CD8-positive, alpha-beta memory T cell (primary cell): Measurements from ENCODE around the gene PODXL. TPM values are rescaled to one million over a fixed set of nuclear protein-coding genes. Genes with fewer than 3 reads are reported as not detected.

Experiments
- CTCF ChIA-PET: fragments of 350-600 bp; sonication (Branson Sonifier 250); formaldehyde crosslinking; loops from one replicate; lab custom pipeline; 2021; ENCODE audit warnings: antibody characterized with exemption; lab: Charles Lee
- POLR2A ChIA-PET: fragments of 350-600 bp; sonication (Branson Sonifier 250); formaldehyde crosslinking; loops from one replicate; lab custom pipeline; 2021; ENCODE audit warnings: antibody characterized with exemption; lab: Charles Lee
- DNase-seq, 5 donors: peaks; one replicate each; pipeline versions ENCODE4 v3.0.0 to v3.0.0-alpha.2; 2020 to 2022; ENCODE audit warnings: mixed read lengths in 1 of 5
- H3K27ac ChIP-seq: one replicate; pipeline ENCODE4 v1.7.0; 2013; ENCODE audit warnings: low read depth, mild to moderate bottlenecking, low read length, moderate library complexity
- H3K27me3 ChIP-seq: 2 replicates; pipeline ENCODE4 v1.7.0; 2013; ENCODE audit warnings: low read length, mild to moderate bottlenecking; ENCODE audit not compliant: insufficient read depth, poor library complexity, severe bottlenecking
- H3K36me3 ChIP-seq: 2 replicates; pipeline ENCODE4 v1.7.0; 2013; ENCODE audit warnings: mild to moderate bottlenecking, low read length, moderate library complexity; ENCODE audit not compliant: insufficient read depth
- H3K4me1 ChIP-seq: 2 replicates; pipeline ENCODE4 v1.7.0; 2013; ENCODE audit warnings: mild to moderate bottlenecking, low read length, moderate library complexity; ENCODE audit not compliant: insufficient read depth
- H3K4me3 ChIP-seq: 2 replicates; pipeline ENCODE4 v1.7.0; 2013; ENCODE audit warnings: mild to moderate bottlenecking, low read length
- H3K9me3 ChIP-seq: 2 replicates; pipeline ENCODE4 v1.7.0; 2013; ENCODE audit warnings: mild to moderate bottlenecking, low read length
- H3K27ac Mint-ChIP-seq, 8 donors: one replicate each; pipeline ENCODE4 v1.8.0; 2020 to 2021; ENCODE audit warnings: mixed read lengths in 8 of 8, mild to moderate bottlenecking in 6 of 8, inconsistent platforms in 3 of 8, moderate library complexity in 3 of 8
- H3K27me3 Mint-ChIP-seq, 2 donors: one replicate each; pipeline ENCODE4 v1.8.0; 2020 to 2021; ENCODE audit warnings: mixed read lengths in 2 of 2, mild to moderate bottlenecking in 1 of 2, moderate library complexity in 1 of 2
- H3K36me3 Mint-ChIP-seq, 3 donors: one replicate each; pipeline ENCODE4 v1.8.0; 2020 to 2021; ENCODE audit warnings: mixed read lengths in 3 of 3, inconsistent platforms in 1 of 3, mild to moderate bottlenecking in 1 of 3
- H3K4me1 Mint-ChIP-seq, 3 donors: one replicate each; pipeline ENCODE4 v1.8.0; 2020 to 2021; ENCODE audit warnings: mixed read lengths in 3 of 3, inconsistent platforms in 1 of 3, mild to moderate bottlenecking in 1 of 3
- H3K4me3 Mint-ChIP-seq, 7 donors: one replicate each; pipeline ENCODE4 v1.8.0; 2020 to 2021; ENCODE audit warnings: mixed read lengths in 7 of 7, mild to moderate bottlenecking in 6 of 7, moderate library complexity in 4 of 7, inconsistent platforms in 2 of 7
- H3K9me3 Mint-ChIP-seq, 5 donors: one replicate each; pipeline ENCODE4 v1.8.0; 2020 to 2022; ENCODE audit warnings: mixed read lengths in 5 of 5, mild to moderate bottlenecking in 3 of 5, moderate library complexity in 2 of 5, inconsistent platforms in 1 of 5
- polyA plus RNA-seq: library from polyadenylated mRNA; unstranded; fragments of 300-500 nt; fragmentation: Illumina TruSeq; gene quantifications from one replicate; pipeline ENCODE4 v1.2.3, GENCODE V29; 2021
- total RNA-seq, 2 experiments: library from RNA; stranded (reverse); gene quantifications; one replicate each; pipeline ENCODE4 v1.2.3, GENCODE V29; 2021

PODXL gene
- total and polyA plus RNA-seq, 3 experiments from 2014 or later = 0.62 to 1.2 (median 1.2) TPM

DNA sequence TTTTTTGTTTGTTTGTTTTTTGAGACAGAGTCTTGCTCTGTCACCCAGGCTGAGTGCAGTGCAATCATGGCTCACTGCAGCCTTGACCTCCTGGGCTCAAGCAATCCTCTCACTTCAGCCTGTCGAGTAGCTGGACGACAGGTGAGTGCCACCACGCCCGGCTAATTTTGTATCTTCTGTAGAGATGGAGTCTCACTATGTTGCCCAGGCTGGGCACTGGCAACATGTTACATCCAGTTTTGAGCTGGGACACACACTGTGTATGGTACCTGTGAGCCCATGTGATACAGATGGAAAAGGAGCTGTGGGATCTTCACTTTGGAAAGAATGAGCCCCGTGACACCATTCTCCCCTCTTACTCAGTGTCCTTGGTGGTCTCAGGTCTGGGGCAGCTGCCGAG lies 40.4 kb upstream of the PODXL start:
- peaks cover 4 to 17% of the 10 kb centered on the region in 2 donors for H3K27me3 Mint-ChIP-seq
- POLR2A ChIA-PET = no interaction called here
- H3K9me3 Mint-ChIP-seq = no peaks in the 10 kb centered on the region
- no peak overlapping the region for H3K4me3 Mint-ChIP-seq
- Histone ChIP-seq H3K27me3 (no peaks in the 10 kb centered on the region), H3K4me1 (no peaks in the 10 kb centered on the region), H3K4me3 (no peak overlapping the region), H3K27ac (no peak overlapping the region), H3K9me3 (no peaks in the 10 kb centered on the region), H3K36me3 (no peaks in the 10 kb centered on the region)
- H3K36me3 Mint-ChIP-seq = no peaks in the 10 kb centered on the region
- CTCF ChIA-PET = interaction anchor here (1.5 kb wide), 1 partner anchor 15 kb away, joined by 5 read pairs; no protein-coding TSS in a partner anchor
- no peaks in the 10 kb centered on the region for H3K4me1 Mint-ChIP-seq
- DNase-seq = no peak
- no peak overlapping the region for H3K27ac Mint-ChIP-seq

GRCh38 chr7:131595699-131596098 lies 39.3 kb upstream of the PODXL start:
- Histone ChIP-seq H3K9me3 (no peaks in the 10 kb centered on the region), H3K36me3 (no peaks in the 10 kb centered on the region), H3K4me1 (no peaks in the 10 kb centered on the region), H3K4me3 (no peak overlapping the region), H3K27me3 (no peaks in the 10 kb centered on the region), H3K27ac (no peak overlapping the region)
- DNase-seq = no peak
- H3K4me3 Mint-ChIP-seq = no peak overlapping the region
- ChIA-PET POLR2A (no interaction called here), CTCF (no interaction called here)
- H3K4me1 Mint-ChIP-seq = no peaks in the 10 kb centered on the region
- H3K27ac Mint-ChIP-seq = no peak overlapping the region
- peaks cover 8 to 23% of the 10 kb centered on the region in 2 donors for H3K27me3 Mint-ChIP-seq
- no peaks in the 10 kb centered on the region for H3K9me3 Mint-ChIP-seq
- H3K36me3 Mint-ChIP-seq = no peaks in the 10 kb centered on the region

DNA sequence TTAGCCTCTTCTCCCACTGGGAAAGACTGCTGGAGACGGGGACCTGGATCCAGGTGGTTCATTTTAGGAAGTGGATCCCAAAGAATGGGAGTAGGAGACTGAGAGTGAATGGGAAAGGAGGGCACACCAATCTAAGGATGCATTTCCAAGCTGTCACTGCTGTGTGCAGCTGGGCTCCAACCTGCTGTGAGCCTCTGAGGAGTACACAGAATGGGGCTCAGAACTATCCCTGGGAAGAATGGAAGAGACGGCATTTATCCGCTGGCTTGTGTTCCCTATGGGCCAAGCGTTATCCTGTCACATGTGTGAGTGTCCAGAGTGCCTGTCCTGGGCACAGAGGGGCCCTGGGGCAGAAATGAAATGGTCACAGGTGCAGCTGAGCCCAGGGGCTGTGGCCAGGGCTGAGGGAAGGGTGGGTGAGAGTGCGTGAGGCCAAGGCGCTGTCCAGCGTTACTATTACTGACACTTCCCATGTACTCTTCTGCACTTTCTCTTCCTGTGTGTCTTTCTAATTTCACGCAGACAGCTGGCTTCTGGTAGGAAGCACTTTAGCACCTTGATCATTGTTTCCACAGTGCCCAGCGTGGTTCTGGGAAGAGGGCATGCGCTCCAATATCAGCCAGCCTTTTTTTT lies 35.4 kb upstream of the PODXL start:
- no peaks in the 10 kb centered on the region for H3K4me1 Mint-ChIP-seq
- H3K27ac Mint-ChIP-seq = no peak overlapping the region

GRCh38 chr7:131587315-131587923 lies 31.0 kb upstream of the PODXL start:
- H3K4me3 Mint-ChIP-seq = no peak overlapping the region
- H3K36me3 Mint-ChIP-seq = no peaks in the 10 kb centered on the region
- Histone ChIP-seq H3K27ac (no peak overlapping the region), H3K27me3 (no peaks in the 10 kb centered on the region), H3K4me3 (no peak overlapping the region), H3K36me3 (no peaks in the 10 kb centered on the region), H3K9me3 (no peaks in the 10 kb centered on the region), H3K4me1 (no peaks in the 10 kb centered on the region)
- H3K27ac Mint-ChIP-seq = no peak overlapping the region
- peaks cover 14 to 17% of the 10 kb centered on the region in 2 donors for H3K27me3 Mint-ChIP-seq
- DNase-seq = no peak
- ChIA-PET CTCF (no interaction called here), POLR2A (no interaction called here)
- H3K4me1 Mint-ChIP-seq = no peaks in the 10 kb centered on the region
- H3K9me3 Mint-ChIP-seq = no peaks in the 10 kb centered on the region

More for the DNA sequence above, 35.4 kb upstream of the PODXL start:
- Histone ChIP-seq H3K27ac (no peak overlapping the region), H3K27me3 (no peaks in the 10 kb centered on the region), H3K9me3 (no peaks in the 10 kb centered on the region), H3K4me3 (no peak overlapping the region), H3K36me3 (no peaks in the 10 kb centered on the region), H3K4me1 (no peaks in the 10 kb centered on the region)
- POLR2A ChIA-PET = no interaction called here
- CTCF ChIA-PET = no interaction called here
- DNase-seq = no peak
- H3K36me3 Mint-ChIP-seq = no peaks in the 10 kb centered on the region
- no peaks in the 10 kb centered on the region for H3K9me3 Mint-ChIP-seq
- peaks cover 6 to 19% of the 10 kb centered on the region in 2 donors for H3K27me3 Mint-ChIP-seq
- no peak overlapping the region for H3K4me3 Mint-ChIP-seq

DNA sequence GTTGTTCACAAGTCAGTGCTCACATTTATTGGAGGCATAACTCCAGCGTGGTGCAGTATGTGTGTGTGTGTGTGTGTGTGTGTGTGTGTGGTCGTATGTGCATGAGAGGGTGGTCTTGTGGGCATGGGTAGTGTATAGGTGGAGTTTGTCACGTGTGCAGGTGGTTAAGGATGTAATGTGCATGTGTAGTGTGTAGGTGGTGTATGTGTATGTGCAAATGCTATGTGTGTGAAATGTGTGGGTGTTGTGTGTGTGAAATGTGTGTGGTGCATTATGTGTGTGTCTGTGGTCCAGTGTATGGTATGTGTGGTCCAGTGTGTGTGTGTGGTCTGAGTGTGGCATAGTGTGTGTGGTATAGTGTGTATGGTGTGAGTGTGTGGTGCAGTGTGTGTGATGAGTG lies 30.3 kb upstream of the PODXL start:
- no peak overlapping the region for H3K27ac Mint-ChIP-seq
- no peaks in the 10 kb centered on the region for H3K36me3 ChIP-seq
- H3K4me3 ChIP-seq = no peak overlapping the region
- DNase-seq = no peak
- H3K4me3 Mint-ChIP-seq = no peak overlapping the region
- peaks cover 13 to 15% of the 10 kb centered on the region in 2 donors for H3K27me3 Mint-ChIP-seq
- H3K36me3 Mint-ChIP-seq = no peaks in the 10 kb centered on the region
- no peaks in the 10 kb centered on the region for H3K27me3 ChIP-seq
- CTCF ChIA-PET = no interaction called here
- POLR2A ChIA-PET = no interaction called here
- H3K9me3 Mint-ChIP-seq = no peaks in the 10 kb centered on the region
- H3K9me3 ChIP-seq = no peaks in the 10 kb centered on the region
- no peak overlapping the region for H3K27ac ChIP-seq
- H3K4me1 Mint-ChIP-seq = no peaks in the 10 kb centered on the region
- H3K4me1 ChIP-seq = no peaks in the 10 kb centered on the region

- Mint-ChIP-seq H3K36me3 (no peaks in the 10 kb centered on the region), H3K27ac (no peak overlapping the region), H3K4me3 (no peak overlapping the region), H3K9me3 (no peaks in the 10 kb centered on the region), H3K4me1 (no peaks in the 10 kb centered on the region), H3K27me3 (peaks cover 10 to 14% of the 10 kb centered on the region in 2 donors)
- ChIA-PET POLR2A (no interaction called here), CTCF (no interaction called here)
- Histone ChIP-seq H3K4me3 (no peak overlapping the region), H3K27me3 (no peaks in the 10 kb centered on the region), H3K27ac (no peak overlapping the region), H3K4me1 (no peaks in the 10 kb centered on the region), H3K9me3 (no peaks in the 10 kb centered on the region), H3K36me3 (no peaks in the 10 kb centered on the region)
- DNase-seq = no peak
Measured at GRCh38 chr7:131586259-131586658, 29.8 kb upstream of the PODXL start.

DNA sequence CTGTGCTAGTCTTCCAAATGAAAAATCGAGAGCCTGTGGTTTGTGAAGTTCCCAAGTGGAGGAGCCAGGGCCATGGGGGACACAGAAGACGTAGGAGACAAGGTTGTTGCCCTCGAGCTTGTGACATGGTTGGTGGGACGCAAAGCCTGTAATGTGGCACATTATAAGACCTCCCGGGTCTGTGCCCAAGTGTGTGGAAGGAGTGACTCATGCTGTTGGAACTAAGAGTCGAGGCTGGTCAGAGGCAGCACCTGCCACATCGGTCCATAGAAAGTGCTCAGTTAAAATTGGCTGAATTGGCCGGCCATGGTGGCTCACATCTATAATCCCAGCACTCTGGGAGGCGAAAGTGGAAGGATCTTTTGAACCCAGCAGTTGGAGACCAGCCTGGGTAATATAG lies 27.0 kb upstream of the PODXL start:
- H3K4me3 ChIP-seq = no peak overlapping the region
- H3K27me3 ChIP-seq = no peaks in the 10 kb centered on the region
- no peak overlapping the region for H3K27ac ChIP-seq
- H3K4me1 Mint-ChIP-seq = no peaks in the 10 kb centered on the region
- ChIA-PET CTCF (no interaction called here), POLR2A (no interaction called here)
- H3K27ac Mint-ChIP-seq = no peak overlapping the region
- DNase-seq = no peak
- H3K9me3 ChIP-seq = no peaks in the 10 kb centered on the region
- no peak overlapping the region for H3K4me3 Mint-ChIP-seq
- H3K36me3 Mint-ChIP-seq = no peaks in the 10 kb centered on the region
- H3K4me1 ChIP-seq = no peaks in the 10 kb centered on the region
- H3K9me3 Mint-ChIP-seq = no peaks in the 10 kb centered on the region
- peaks cover 13 to 15% of the 10 kb centered on the region in 2 donors for H3K27me3 Mint-ChIP-seq
- no peaks in the 10 kb centered on the region for H3K36me3 ChIP-seq

DNA sequence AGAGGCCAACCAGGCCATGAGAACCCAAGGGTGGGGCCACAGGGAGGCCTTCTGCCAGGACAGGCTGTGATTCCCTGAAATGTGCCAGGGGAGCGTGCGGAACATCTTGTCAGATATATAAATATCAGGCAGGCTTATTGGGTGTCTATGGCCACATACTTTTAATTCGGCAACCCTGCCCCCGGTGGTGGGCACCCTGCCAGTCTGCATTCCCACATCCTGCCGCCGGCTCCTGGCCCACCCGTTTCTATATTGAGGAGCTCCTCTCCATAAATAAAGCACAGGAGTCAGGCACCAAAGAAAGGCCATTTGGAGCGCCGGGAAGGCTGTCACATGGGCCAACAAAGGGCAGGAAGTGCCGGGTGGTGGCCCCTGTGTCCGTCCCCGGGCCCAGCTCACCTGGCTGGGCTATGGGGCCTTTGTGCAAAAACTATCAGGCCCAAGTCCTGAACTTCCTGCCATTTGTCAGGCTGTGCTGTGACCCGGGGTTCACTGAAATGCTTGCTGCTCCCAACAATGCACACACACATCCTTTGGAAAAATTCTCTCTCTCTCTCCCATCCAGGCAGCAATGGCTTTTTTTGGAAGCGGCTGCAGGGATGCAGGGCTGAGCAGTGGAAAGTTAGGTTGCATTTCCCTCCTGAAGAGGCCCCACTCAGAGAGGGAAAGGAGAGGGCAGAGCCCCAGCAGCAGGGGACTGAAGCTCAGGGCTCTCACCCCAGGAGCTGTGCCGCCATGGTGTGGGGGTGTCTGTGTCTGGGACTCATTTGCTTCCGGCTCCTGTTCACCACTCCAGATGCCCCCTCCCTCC lies 25.0 kb upstream of the PODXL start:
- DNase-seq = no peak
- Mint-ChIP-seq H3K27me3 (peaks cover 13 to 15% of the 10 kb centered on the region in 2 donors), H3K4me1 (no peaks in the 10 kb centered on the region), H3K9me3 (no peaks in the 10 kb centered on the region), H3K36me3 (no peaks in the 10 kb centered on the region), H3K4me3 (no peak overlapping the region), H3K27ac (no peak overlapping the region)
- CTCF ChIA-PET = interaction anchor here (1.7 kb wide), 1 partner anchor 16 kb away, joined by 5 read pairs; no protein-coding TSS in a partner anchor
- no peaks in the 10 kb centered on the region for H3K4me1 ChIP-seq
- POLR2A ChIA-PET = no interaction called here
- H3K9me3 ChIP-seq = no peaks in the 10 kb centered on the region
- no peaks in the 10 kb centered on the region for H3K27me3 ChIP-seq
- no peak overlapping the region for H3K4me3 ChIP-seq
- H3K36me3 ChIP-seq = no peaks in the 10 kb centered on the region
- H3K27ac ChIP-seq = no peak overlapping the region
